Smooth muscle cell (in vitro differentiated cells): Measurements from ENCODE around the gene BIRC7. TPM values are rescaled to one million over a fixed set of nuclear protein-coding genes. Genes with fewer than 3 reads are reported as not detected.
A peak's percentile ranks its signal among the peaks of the same experiment; 100 is the strongest.

Experiments used
- DNase-seq: peaks from one replicate; lab custom pipeline; 2025; ENCODE audit not compliant: unreplicated experiment; lab: John Stamatoyannopoulos, UW
- H2AFZ ChIP-seq: fragments of 200-600 bp; sonication (generic); 2 replicates; pipeline ENCODE4 v1.6.0; 2016; ENCODE audit warnings: antibody characterized with exemption, low read depth, mild to moderate bottlenecking
- H3F3A ChIP-seq: fragments of 200-600 bp; sonication (generic); 2 replicates; pipeline ENCODE4 v1.6.0; 2017; ENCODE audit warnings: antibody characterized with exemption, low read depth
- H3K27ac ChIP-seq: fragments of 200-600 bp; sonication (generic); 2 replicates; pipeline ENCODE4 v1.5.1; 2016; ENCODE audit warnings: low read depth, mild to moderate bottlenecking
- H3K27me3 ChIP-seq: fragments of 200-600 bp; sonication (generic); 2 replicates; pipeline ENCODE4 v1.6.1; 2016; ENCODE audit warnings: low read depth, mild to moderate bottlenecking
- H3K36me3 ChIP-seq: fragments of 200-600 bp; sonication (generic); 2 replicates; pipeline ENCODE4 v1.5.1; 2016; ENCODE audit warnings: low read depth
- H3K4me1 ChIP-seq: fragments of 200-600 bp; sonication (generic); 2 replicates; pipeline ENCODE4 v1.5.1; 2016; ENCODE audit warnings: low read depth
- H3K4me2 ChIP-seq: fragments of 200-600 bp; sonication (generic); 2 replicates; pipeline ENCODE4 v1.6.0; 2016; ENCODE audit warnings: mild to moderate bottlenecking
- H3K4me3 ChIP-seq: fragments of 200-600 bp; sonication (generic); 2 replicates; pipeline ENCODE4 v1.5.1; 2016; ENCODE audit warnings: mild to moderate bottlenecking
- H3K79me2 ChIP-seq: fragments of 200-600 bp; sonication (generic); 2 replicates; pipeline ENCODE4 v1.6.0; 2016; ENCODE audit warnings: low read depth, mild to moderate bottlenecking
- H3K9ac ChIP-seq: fragments of 200-600 bp; sonication (generic); 2 replicates; pipeline ENCODE4 v1.6.0; 2016; ENCODE audit warnings: low read depth
- H3K9me3 ChIP-seq: fragments of 200-600 bp; sonication (generic); replicated peaks from 2 replicates; pipeline ENCODE4 v1.5.1; 2016; ENCODE audit warnings: low read depth
- H4K20me1 ChIP-seq: fragments of 200-600 bp; sonication (generic); 2 replicates; pipeline ENCODE4 v1.6.0; 2016; ENCODE audit warnings: low read depth
- CTCF ChIP-seq: fragments of 200-600 bp; sonication (generic); IDR thresholded peaks from 2 replicates; pipeline ENCODE4 v1.5.1; 2017; ENCODE audit warnings: borderline replicate concordance, mild to moderate bottlenecking, antibody characterized with exemption; ENCODE audit not compliant: insufficient read depth, poor library complexity, severe bottlenecking
- WGBS: methylation state at CpG from one replicate; pipeline ENCODE4 v1.1.7; 2016; ENCODE audit warnings: low lambda C conversion rate; 5-methylcytosine and 5-hydroxymethylcytosine counted together
- polyA plus RNA-seq: library from polyadenylated mRNA; unstranded; fragments of >200 nt; fragmentation: Nextera tagmentation; extraction: Ambion mirVana; gene quantifications from 2 replicates; pipeline ENCODE4 v1.2.1, GENCODE V29; 2016
- total RNA-seq: library from RNA; depleted of rRNA; stranded (reverse); fragments of >200 nt; gene quantifications from 2 replicates; pipeline ENCODE4 v1.2.3, GENCODE V29; 2014

BIRC7 gene
- total and polyA plus RNA-seq, 2 experiments from 2014 or later, result 5.8 to 10.9 TPM

GRCh38 chr20:63253438-63254231 lies 17.9 kb downstream of the BIRC7 start:
- peaks cover 23% of the 10 kb centered on the region for H3K4me1 ChIP-seq
- H3K79me2 ChIP-seq, result no peaks in the 10 kb centered on the region
- H3K27me3 ChIP-seq, result peaks cover 29% of the 10 kb centered on the region
- peak overlapping the region; percentile 74 for H2AFZ ChIP-seq
- no peaks in the 10 kb centered on the region for H3K9me3 ChIP-seq
- peak overlapping the region; percentile 94 for H3K4me2 ChIP-seq
- no peaks in the 10 kb centered on the region for H3K36me3 ChIP-seq
- TF ChIP-seq CTCF, result no peak
- DNase-seq, result no peak
- 3% methylated on average over 51 of the region's 89 CpGs for WGBS
- no peaks in the 10 kb centered on the region for H3F3A ChIP-seq
- no peak overlapping the region for H3K9ac ChIP-seq
- peak overlapping the region; percentile 58 for H3K4me3 ChIP-seq
- no peaks in the 10 kb centered on the region for H4K20me1 ChIP-seq
- no peak overlapping the region for H3K27ac ChIP-seq

GRCh38 chr20:63254232-63254605 lies 18.5 kb downstream of the BIRC7 start, which contains the start of gene NKAIN4:
Gene NKAIN4 (minus strand): TSS chr20:63254463. CDS start chr20:63254450, 13 bp downstream.
- H3K4me2 ChIP-seq, result peak within 1 kb of the TSS; percentile 94
- peak within 1 kb of the TSS; percentile 74 for H2AFZ ChIP-seq
- under 1% methylated on average over 24 of the region's 46 CpGs for WGBS
- no peaks in the 10 kb centered on the region for H3K36me3 ChIP-seq
- no peak within 1 kb of the TSS for H3K27ac ChIP-seq
- peaks cover 23% of the 10 kb centered on the region for H3K4me1 ChIP-seq
- H3F3A ChIP-seq, result no peaks in the 10 kb centered on the region
- peaks cover 29% of the 10 kb centered on the region for H3K27me3 ChIP-seq
- peak within 1 kb of the TSS; percentile 58 for H3K4me3 ChIP-seq
- H3K9ac ChIP-seq, result no peak within 1 kb of the TSS
- H3K79me2 ChIP-seq, result no peaks in the 10 kb centered on the region
- H4K20me1 ChIP-seq, result no peaks in the 10 kb centered on the region
- no peaks in the 10 kb centered on the region for H3K9me3 ChIP-seq
- no peak for TF ChIP-seq CTCF
- no peak for DNase-seq

- Histone ChIP-seq H2AFZ (no peak overlapping the region), H3K4me3 (peak overlapping the region; percentile 58), H3K4me2 (peak overlapping the region; percentile 94), H3K4me1 (peaks cover 23% of the 10 kb centered on the region), H3K27ac (no peak overlapping the region), H3K27me3 (peaks cover 29% of the 10 kb centered on the region), H3K9me3 (no peaks in the 10 kb centered on the region), H3K36me3 (no peaks in the 10 kb centered on the region), H4K20me1 (no peaks in the 10 kb centered on the region), H3K79me2 (no peaks in the 10 kb centered on the region), H3F3A (no peaks in the 10 kb centered on the region), H3K9ac (no peak overlapping the region)
- TF ChIP-seq CTCF, result no peak
- 15% methylated on average over 38 of the region's 56 CpGs for WGBS
- no peak for DNase-seq
Measured at GRCh38 chr20:63254606-63255384, 19.1 kb downstream of the BIRC7 start.
